Measurements from ENCODE around the gene ZCCHC24.
A peak's percentile ranks its signal among the peaks of the same experiment; 100 is the strongest.

DNA sequence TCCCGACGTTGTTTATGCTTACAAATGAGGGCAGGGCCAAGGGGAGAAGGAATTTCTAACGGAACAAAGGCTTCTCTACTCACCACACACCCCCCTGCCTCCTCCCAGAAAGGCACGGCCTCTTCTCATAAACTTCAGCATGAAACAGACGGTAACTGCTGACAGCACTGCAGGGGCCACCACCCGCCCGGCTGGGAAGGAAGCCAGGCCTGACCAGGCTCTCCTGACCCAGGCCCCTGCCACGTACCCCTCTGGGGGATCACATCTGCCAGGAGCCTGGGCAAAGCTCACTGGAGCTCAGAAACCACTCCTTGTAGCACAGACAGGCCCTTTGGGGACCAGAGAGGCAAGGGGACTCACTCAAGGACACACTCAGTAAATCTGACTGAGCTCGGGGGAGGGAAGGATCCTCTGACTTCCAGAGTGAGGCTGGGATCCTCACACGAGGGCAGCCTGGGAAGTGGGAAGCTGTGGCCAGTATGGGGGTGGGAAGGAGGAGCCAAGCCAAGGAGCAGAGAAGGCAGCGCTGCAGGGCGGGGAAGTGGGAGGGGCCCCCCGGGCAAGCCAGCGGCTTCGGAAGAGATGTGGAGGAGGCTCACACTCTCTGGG is 46.1 kb downstream of the ZCCHC24 start:
- TF ChIP-seq, protein P1, sequence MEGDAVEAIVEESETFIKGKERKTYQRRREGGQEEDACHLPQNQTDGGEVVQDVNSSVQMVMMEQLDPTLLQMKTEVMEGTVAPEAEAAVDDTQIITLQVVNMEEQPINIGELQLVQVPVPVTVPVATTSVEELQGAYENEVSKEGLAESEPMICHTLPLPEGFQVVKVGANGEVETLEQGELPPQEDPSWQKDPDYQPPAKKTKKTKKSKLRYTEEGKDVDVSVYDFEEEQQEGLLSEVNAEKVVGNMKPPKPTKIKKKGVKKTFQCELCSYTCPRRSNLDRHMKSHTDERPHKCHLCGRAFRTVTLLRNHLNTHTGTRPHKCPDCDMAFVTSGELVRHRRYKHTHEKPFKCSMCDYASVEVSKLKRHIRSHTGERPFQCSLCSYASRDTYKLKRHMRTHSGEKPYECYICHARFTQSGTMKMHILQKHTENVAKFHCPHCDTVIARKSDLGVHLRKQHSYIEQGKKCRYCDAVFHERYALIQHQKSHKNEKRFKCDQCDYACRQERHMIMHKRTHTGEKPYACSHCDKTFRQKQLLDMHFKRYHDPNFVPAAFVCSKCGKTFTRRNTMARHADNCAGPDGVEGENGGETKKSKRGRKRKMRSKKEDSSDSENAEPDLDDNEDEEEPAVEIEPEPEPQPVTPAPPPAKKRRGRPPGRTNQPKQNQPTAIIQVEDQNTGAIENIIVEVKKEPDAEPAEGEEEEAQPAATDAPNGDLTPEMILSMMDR (IDR thresholded peaks at IDR 0.05) = no peak
- peak; percentile 10 to 28 for TF ChIP-seq POLR2A (IDR thresholded peaks at IDR 0.05)
